ENCODE measurements around the gene MDM1. TPM values are rescaled to one million over a fixed set of nuclear protein-coding genes. Genes with fewer than 3 reads are reported as not detected.
A peak's percentile ranks its signal among the peaks of the same experiment; 100 is the strongest.

The MDM1 gene
- polyA plus RNA-seq, 10 donors, result 12.7 to 26.2 (median 16.0) TPM

DNA sequence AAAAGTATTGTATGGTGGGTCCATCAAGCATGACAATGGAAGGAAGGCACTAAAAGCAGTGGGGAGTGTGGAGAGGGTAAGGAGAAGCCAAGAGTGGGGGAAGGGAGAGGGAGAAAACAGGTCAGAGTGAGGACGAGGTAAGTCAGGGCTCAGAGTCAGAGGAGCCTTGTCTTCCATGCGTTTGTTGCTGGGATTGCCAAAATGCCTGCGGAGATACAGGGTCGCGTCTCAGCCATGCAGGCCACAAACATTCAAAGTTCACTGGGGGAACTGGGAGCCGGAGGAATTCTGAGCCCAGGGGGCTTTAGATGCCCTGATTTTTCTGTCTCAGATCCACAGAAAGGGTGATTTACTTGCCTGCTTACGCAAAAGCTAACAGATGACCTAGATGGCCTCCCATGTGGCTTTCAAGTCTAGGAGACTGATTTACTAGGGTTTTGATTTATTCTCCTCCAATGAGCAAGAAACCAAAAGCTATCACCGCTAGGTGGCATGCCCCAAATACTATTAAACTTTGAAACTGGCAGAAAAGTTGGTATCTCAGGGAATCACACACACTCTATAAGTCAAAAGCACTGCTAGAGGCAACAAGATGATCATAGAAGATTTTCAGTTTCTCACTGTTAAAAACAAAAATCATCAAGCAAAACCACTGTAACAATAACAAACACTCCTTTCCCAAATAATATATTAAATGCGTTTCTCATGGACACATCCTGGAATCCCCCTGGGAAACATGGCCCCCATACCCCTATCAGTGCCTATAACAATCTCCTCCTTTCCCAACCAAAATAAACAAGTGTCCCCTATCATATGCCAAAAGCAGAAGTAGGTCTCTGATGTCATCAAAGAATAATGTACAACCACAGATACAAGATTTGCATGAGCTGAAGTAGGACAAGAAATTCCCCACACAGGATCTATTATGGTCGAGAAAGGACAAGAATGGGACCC is 26.6 kb upstream of the MDM1 start:
- DNase-seq, result peak; percentile 73 to 81 (median 80)

DNA sequence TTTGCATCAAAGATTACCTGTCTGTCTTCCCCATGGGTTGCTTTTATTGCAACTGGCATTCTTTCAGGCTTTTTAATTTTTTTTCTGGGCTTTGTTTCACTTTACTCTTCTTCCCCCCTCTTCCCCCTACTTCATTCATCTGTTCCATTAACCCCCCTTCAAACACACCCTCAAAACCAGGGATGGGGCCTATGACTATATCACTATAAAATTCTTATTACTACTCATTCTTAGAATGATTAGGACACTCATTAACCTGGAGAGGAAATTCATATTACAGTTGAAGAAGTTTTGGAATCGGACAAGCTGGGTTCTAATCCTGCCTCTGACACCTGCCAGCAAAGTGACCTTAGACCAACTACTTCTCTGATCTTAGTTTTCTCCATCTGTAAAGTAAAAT is 24.8 kb upstream of the MDM1 start:
- no peak for DNase-seq

DNA sequence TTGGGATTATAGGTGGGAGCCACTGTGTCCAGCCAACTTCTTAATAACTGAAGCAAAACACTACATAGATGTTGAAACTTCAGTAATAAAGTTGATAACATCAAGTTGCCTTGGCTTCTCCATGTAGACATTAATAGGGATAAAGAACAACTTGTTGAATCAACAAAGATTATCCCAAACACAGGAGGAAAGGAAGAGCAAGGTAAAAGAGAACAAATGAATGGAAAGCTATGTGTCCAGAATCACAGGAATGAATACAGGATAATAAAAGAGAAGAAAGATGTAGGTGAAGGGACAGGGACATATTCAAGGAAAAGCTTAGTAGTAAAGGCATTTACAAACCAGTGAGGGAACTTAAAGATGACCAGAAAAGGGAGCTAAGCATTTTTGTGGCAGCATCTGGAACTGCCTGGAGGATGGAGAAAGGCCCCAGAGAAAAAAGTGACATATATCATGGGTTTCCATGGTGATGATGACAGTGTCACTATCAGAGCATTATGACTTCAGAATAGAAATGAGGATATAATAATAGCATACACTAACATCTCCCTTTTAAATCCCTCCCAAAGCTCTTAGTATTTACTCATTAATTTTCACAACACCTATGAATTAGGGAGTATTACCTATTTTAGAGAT is 24.0 kb upstream of the MDM1 start:
- DNase-seq, result no peak

DNA sequence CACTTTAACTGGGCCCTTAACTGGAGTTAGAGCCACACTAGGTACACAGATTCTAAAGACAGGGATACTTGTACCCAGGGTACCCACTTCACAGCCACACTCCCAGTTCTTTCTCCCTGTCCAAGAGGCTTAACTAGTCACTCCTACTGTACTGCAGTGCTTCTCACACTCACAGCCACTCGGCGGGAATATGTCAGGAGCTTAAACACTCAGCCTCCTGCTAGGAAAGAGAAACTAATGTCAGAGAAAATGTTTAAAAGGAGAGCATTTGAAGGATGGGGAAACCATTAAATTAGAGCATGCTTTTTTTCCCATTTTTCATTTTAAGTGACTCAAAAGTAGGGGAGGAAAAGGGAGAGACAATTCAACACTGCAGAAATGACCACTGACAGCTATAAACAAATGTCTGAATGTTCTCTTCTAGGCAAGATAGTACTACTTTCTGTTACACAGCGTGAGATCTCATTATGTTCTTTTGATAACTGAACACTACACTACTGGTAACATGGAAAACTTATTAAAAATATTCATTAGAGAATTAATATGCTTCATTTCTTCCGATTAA is 22.9 kb upstream of the MDM1 start:
- DNase-seq, result no peak

DNA sequence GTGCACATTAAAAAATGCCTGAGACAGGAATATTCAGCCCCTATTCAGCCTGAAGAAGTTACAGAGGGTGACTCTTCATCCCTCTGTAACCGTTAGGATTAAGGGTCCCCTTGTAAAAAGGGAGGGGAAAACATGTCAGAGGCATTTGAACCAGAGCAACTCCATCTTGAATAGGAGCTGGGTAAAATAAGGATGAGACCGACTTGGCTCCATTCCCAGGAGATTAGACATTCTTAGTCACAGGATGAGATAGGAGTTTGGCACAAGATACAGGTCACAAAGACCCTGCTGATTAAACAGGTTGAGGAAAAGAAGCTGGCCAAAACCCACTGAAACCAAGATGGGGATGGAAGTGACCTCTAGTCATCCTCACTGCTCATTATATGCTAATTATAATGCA is 19.9 kb upstream of the MDM1 start:
- no peak for DNase-seq

DNA sequence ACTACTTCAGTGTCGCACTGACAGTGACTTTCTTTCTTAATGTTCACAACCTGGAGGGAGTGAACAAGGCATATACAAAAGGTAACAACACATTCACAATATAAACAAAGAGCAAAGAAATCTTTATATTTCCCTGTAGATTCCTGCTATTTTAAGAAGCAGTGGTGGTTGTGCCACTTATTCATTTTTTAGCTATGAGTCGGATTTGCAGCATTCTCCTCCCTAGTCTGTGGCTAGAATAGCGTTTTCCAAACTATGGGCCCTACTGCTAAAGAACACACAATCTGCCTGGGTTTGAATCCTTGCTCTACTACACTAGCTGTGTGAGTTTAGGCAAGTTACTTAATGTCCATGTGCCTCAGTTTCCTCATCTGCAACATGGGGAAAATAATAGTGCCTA is 18.6 kb upstream of the MDM1 start:
- DNase-seq, result peak in 1 of 3 donors; percentile 42

DNA sequence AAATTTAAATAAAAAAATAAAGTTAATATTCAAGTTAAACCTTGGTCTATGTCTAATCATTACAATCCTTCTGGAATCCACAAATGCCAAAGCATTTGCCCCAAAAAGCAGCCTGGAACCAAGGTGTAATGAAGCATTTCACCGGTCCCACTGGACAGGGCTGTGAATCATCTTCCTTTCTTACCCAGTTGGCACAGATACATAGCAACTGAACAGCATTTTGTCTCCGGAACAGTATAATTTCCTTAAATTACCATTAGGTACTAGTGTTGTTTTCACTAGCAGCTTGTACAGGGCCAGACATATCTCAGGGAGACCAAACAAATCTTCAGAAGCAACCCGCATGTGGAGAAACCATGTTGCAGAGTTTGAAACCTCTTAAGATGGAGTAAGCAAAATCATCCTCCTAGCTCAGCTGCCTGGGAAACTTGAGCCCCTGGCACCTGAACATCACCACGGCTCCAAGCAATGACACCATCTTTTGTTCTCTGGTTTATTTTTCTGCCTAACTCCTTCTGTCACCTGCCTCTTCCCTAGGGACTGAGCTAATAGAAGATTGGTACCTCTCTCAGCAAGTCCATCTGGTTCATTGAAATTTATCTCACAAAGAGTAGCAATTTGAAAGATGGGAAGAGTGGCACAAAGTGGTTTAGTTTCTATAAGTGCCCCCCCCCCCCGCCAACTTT is 17.9 kb upstream of the MDM1 start:
- no peak for DNase-seq

DNA sequence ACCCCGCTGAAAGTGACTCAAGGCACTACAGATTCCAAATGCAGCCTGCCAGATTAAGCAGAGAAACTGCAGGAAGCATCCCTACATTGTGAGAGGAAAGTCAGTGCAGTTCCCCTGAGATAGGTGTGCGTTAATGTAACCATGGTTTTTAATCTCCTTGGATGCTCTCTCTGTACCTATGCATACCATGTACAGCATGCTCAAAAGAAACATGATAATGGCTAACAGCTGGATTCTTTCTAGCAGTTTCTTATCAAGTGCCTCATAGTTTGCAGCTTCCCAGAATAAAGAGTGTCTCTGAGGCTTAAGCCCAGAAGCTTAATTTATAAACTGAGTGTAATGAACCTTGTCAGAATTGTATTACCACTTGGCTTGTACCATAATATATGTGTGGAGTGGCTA is 17.1 kb upstream of the MDM1 start:
- peak in 1 of 3 donors; percentile 51 for DNase-seq

DNA sequence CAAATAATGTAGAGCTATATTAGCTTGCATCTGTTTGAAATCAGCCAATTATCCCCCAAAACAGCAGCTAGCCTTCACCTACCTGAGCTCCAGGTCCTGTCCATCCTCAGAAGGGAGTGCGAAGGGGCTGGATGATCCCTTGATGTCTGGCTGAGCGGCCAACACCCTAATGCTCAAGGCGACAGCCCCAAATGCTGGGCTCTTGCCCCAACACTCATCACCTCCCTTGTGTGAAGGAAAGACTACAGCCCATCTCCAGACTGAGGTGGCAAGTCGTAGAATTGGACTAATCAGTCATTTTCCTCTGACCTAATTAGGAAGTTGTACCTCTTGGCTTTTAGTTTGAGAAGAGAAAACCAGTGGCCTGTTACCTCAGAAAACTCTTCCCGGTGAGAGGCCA is 16.3 kb upstream of the MDM1 start:
- DNase-seq, result no peak

DNA sequence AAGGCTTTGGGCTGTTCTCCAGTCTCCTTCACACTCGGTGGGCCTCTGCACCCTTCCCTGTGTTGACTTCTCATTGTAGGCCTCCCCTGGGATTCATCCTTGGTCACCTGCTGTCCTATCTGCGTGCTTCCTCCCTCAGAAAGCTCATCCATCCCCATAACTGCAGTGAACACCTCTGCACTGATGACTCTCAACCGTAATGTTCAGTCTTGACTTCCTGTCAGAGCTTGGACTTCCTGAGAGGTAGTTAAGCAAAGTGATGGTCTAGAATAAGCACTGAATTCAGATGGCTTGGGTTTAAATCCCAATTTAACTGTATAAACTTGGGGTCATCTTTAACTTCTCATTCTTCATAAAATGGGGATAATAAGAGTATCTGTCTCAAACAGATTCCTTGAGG is 13.6 kb upstream of the MDM1 start:
- no peak for DNase-seq

DNA sequence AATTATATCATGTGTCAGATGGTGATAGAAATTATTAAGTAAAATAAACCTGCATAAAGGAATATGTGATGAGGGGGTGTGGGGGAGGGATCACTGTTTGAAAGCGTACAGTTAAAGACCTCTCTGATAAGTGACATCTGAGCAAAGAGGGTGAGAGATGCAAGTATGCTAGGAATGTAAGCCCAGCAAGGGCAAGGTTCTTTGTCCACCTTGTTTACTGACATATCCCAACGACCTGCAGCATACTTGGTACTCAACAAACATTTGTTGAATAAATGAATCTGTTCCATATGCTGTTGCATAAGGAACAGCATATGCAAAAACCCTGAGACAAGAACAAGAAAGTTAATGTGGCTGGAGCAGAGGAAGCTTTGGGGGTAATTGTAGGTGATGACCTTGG is 12.0 kb upstream of the MDM1 start:
- DNase-seq, result no peak

DNA sequence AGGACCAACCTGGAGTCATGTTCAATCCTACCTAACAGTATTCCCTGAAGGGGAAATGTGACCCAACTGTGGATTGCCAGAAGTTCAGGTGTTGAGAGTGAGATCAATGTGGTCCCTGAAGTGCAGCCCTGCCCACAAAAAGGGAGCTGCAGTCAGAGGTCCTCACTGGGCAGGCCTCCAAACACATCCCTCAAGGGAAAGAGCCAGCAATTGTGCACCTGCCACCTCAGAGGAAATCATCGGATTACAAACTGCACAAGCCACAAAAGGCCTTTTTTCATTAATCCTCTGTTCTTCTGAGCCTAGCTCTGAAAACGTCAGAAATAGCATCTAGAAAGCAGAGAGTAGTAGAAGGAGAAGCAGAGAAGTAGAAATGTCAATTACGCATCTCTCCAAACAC is 10.8 kb upstream of the MDM1 start:
- no peak for DNase-seq

DNA sequence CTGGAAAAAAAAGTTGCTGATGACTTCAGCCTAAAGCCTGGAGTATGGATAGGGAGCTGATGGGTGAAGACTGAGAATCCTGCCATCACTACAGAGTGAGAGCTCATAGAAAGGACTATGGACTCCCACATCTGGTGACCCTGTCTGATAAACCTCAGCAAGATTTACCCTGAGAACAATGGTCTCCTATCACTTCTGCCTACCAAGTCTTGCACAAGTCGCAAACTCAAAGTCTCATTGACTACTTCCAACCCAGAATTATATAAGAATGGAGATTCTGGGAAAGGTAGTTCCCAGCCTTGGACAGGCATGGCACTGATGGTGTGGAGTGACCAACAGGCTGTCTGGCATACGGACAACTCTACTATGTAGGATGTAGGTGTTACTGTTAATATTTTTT is 9.7 kb upstream of the MDM1 start:
- DNase-seq, result no peak

DNA sequence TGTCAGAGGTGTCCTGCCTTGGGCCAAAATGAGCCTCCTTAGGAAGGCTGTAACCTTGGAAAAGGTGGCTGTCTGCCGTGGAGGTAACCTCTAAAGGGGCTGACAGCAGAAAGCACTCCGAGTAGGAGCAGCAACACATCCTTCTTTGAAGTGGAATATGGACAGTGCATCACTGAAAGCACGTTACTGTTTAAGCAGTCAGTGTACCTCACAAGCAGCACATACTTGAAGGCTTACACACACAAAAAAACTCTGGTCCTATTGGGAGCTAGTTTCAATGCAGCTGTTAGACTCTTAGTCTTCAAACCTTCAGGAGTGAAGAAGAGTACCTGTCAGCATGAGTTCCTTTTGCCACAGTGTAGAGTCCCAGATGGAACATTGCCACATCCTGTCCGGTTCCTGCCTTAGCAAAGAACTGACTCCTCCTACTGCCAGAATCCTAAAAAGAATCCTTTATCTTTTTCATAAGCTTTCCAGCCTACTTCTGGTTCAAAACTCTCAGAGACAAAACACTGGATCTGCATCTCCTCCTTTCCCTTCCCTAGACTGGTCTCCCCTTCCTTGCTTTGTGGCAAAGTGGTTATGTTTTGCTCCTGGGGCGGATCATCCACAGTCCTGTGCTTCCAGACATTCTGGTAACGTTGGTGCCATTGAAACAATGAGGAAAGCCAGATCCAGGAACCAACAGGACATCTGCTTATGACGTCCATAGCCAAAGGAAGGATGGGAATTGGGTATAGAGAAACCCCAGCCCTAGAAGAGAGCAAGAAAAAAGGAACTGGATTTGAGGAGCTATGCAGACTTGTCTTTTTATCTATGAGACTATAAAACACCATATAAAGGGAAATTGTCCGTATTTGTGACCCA is 8.5 kb upstream of the MDM1 start:
- no peak for DNase-seq

DNA sequence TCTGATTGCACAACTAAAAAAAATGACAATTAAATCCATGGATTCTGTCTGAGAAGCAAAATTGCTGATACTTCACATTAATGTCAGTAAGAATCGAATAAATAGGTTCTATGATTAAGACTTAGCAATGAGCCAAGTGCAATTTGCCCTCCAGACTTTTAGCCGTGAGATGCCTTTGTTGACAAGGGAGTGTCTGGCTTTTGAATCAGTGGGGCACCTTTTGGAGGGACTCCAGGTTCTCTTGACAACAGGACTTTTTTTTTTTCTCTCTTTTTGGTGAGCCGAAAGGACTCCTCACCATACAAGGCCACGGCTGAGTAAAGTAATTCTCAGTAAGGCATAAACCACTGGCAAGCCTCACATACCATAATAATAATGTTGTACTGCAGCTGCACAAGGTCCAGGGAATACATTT is 4.7 kb upstream of the MDM1 start:
- DNase-seq, result no peak

DNA sequence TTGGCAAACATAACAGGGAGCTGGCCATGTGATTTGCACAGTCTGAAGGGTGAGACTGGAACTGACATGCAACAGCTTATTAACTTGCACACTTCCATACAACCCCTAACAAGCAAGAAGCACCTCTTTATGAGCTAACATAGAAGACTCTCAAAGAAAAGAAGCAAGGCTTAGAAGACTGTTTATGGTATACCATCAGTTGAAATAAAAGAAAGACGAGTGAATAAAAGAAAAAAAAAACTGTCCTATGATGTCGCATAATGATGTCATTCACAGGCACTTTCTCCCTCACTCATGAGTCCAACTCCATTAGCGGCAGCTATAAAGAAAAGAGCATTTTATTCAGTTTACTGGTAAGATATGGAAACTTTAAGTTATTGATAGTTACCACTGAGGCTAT is 3.3 kb upstream of the MDM1 start:
- no peak for DNase-seq

DNA sequence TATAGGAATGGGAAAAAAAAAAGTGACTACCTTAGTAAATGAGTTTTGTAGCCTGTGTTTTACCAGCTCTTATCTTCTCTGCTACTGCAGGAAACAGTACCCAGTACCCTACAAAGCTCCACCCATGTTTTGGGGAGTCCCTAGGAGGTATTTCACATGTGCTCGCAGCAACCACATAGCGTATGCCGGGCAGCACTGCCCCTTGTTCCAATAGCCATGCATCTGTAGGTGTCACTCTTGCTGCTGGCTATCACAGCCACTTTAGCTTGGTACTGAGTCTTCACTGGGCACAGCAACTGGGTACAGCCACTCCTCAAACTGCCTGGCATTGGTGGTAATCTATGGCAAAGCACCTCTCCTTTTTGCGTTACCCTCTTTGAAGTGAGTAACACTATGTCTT is 2.0 kb upstream of the MDM1 start:
- DNase-seq, result no peak

DNA sequence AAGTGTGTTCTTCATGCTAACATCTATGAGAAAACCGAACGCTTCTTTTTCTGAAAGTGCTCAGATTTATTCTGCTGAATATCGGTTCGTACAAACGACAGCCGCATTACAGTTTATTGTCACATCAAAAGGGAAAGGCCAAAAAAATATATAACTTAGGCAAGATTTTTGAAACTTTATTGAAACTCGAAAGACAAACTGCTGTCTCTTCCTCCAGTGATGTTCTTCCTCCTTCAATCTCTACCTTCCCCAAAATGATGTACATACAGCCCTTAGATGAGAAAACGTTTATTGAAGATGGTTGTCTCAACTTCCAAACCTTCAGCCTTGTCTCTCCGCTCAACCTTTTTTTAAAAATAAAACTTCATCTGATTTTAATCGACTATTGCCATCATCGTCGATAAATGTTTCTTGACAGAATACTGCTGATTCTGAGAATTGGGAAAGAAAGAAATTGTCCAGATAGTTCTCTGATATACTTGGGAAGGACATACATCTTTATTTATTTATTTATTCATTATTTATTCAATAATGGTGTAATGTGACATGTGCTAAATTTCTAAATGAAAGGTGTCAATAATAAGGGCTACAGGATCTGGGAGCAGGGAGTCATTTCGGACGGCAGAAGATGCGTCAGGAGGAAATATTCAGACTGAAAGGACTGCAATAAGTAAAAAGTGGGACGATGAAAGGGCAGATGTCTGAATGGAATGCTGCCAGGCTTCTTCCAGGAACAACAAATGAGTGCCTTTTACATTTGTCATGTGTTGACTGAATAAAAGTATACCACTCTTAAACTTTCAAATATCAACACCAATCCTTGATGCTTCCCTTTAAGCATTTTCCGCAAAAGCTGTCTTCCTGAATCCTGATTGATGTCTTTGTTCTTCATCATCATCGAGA is 817 bp upstream of the MDM1 start:
- no peak for DNase-seq

DNA sequence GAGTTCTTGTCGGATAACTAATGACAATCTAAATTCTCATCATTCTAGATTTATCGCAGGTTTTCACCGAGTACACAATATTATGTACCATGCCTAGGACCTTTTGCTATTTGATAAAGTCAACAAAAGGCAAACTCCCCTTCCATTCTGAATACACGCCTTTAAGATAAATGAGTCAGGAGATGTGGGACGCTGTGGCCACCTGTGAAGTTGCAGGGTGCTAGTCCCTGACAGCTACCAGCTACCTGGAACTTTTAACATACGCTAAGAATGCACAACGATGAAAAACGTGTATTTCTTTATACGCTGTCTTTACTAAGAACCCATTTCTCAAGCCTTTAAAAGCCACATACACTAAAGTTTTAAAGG is 678 bp downstream of the MDM1 start:
- no peak for DNase-seq

DNA sequence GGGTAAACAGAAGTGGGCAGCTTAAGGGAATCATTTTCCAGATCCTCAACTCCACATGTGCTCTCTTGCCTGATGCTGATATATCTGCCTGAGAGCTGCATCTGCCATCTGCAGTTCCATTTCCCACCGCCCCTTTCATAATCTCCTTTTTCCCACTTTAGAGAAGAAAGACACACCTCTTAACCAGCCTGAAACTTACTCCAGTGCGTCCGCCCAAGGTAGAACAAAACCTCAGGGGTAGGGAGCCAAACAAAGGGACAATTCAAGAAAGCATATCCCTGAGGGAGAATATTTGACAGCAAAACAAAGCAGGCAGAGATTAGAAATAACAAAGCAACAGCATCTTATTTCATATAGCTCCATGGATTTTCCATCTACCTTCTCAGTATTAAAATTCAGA is 4.3 kb downstream of the MDM1 start:
- DNase-seq, result no peak

Data from muscle of back (tissue), 11 donors.